K562 treated with DMSO at 1 percent for 12 hours (cell line): ENCODE measurements around the gene SCP2. TPM values are rescaled to one million over a fixed set of nuclear protein-coding genes. Genes with fewer than 3 reads are reported as not detected.

Experiments
- total RNA-seq: library from RNA; unstranded; fragments of 300-600 nt; gene quantifications from 2 replicates; pipeline ENCODE4 v1.2.3, GENCODE V29; 2022; ENCODE audit not compliant: insufficient read depth

The SCP2 gene
- total RNA-seq, result 59.9 and 125 TPM in 2 replicates

DNA sequence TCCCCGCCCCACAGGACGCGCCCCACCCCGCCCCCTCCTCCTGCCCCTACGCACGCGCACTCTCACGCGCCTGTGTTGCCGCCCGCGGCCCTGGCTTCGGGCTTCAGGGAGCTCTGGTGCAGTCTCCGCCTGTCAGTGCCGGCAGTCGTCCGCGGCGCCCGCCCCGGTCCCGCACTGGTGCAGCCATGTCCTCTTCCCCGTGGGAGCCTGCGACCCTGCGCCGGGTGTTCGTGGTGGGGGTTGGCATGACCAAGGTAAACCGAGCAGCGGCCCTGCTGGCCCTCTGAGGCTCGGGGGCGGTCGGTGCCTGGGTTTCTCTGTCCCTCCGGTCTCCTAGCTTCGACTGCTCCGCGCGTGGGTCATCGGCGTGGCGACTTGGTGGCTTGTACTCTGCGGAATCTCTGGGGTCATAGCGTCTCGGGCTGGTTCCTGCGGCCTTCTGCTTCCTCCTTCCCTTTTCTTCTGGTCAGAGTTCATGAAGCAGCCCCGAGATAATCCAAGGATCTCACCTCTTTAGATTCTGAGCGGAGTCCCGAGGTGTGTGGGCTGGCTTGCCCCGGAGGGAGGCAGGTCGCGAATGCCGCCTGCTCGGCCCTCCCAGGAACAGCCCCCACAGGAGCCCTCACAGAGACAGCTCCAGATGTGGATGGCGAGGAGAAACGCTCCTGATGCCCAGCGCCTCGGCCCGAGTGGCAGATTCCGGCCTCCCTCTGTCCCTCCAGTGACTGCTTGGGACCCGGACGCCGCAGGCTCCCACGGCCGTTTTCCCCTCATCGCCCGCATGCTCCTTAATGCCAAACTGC lies at the start of gene SCP2:
SCP2 (plus strand) TSS at position 65 of the 803 bp plus-strand sequence; CDS start at position 186, 121 bp downstream.

GRCh38 chr1:53061859-53062707 lies 135.0 kb downstream of the SCP2 start, which contains the start of gene PODN:
Gene PODN, plus strand, starts transcription at chr1:53062213. Its CDS starts 7,643 bp downstream, at chr1:53069856.

Other genes with a start within 250 kb of the SCP2 start
- 9.2 and 22.8 TPM in 2 replicates for gene COA7, start 228.9 kb upstream of the SCP2 start, total RNA-seq
- gene ZYG11B, start 200.8 kb upstream of the SCP2 start, total RNA-seq, result 3.4 and 19.2 TPM in 2 replicates
- 2.6 and 6.7 TPM in 2 replicates for gene ZYG11A, start 84.5 kb upstream of the SCP2 start, total RNA-seq
- gene ECHDC2, start 5.5 kb upstream of the SCP2 start, total RNA-seq, result 1.4 and 6.4 TPM in 2 replicates
- not detected in 2 replicates for gene PODN, start 134.9 kb downstream of the SCP2 start, total RNA-seq
- not detected in 2 replicates for gene SLC1A7, start 215.4 kb downstream of the SCP2 start, total RNA-seq